Heart right ventricle (tissue), 16 donors: ENCODE results near the gene ALG9. TPM values are rescaled to one million over a fixed set of nuclear protein-coding genes. Genes with fewer than 3 reads are reported as not detected.
"Not testable (repeated sequence)": the region's sequence is repeated elsewhere in the genome, so short reads cannot be mapped to it uniquely, and the experiment has no call there.

Experiments
- ATAC-seq, 8 donors: fragments of 200-7000 bp; cut with Tn5 transposase; one replicate each; pipeline ENCODE4 v1.9.1; 2020; ENCODE audit warnings: mild to moderate bottlenecking in 8 of 8, moderate library complexity in 8 of 8, moderate number of reproducible peaks in 1 of 8
- DNase-seq, 2 donors: peaks; one replicate each; pipeline ENCODE4 v3.0.0-alpha.2; 2020
- H3K27ac ChIP-seq, 10 donors: fragments of 200-600 bp; sonication (generic) in 2 of 10; one replicate each; pipeline versions ENCODE4 v1.5.0 to v1.8.0; 2020 to 2022; ENCODE audit warnings: mild to moderate bottlenecking in 3 of 10
- H3K27me3 ChIP-seq, 7 donors: fragments of 200-600 bp; one replicate each; pipeline ENCODE4 v1.8.0; 2021 to 2022; ENCODE audit warnings: mild to moderate bottlenecking in 2 of 7
- H3K36me3 ChIP-seq, 9 donors: fragments of 200-600 bp; sonication (generic) in 1 of 9; one replicate each; pipeline versions ENCODE4 v1.5.0 to v1.8.0; 2020 to 2022; ENCODE audit warnings: mild to moderate bottlenecking in 2 of 9
- H3K4me1 ChIP-seq, 9 donors: fragments of 200-600 bp; sonication (generic) in 1 of 9; one replicate each; pipeline versions ENCODE4 v1.5.0 to v1.8.0; 2020 to 2022; ENCODE audit warnings: mild to moderate bottlenecking in 4 of 9
- H3K4me3 ChIP-seq, 10 donors: fragments of 200-600 bp; sonication (generic) in 2 of 10; one replicate each; pipeline versions ENCODE4 v1.5.0 to v1.8.0; 2020 to 2022; ENCODE audit warnings: mild to moderate bottlenecking in 7 of 10, moderate library complexity in 2 of 10
- H3K9me3 ChIP-seq, 11 donors: fragments of 200-600 bp in 10 of 11; sonication (generic) in 2 of 11; one replicate each; pipeline versions ENCODE4 v1.5.0 to v1.8.0; 2013 to 2022; ENCODE audit warnings: mild to moderate bottlenecking in 2 of 11, control low read depth in 1 of 11, moderate library complexity in 1 of 11
- WGBS, 2 donors: extraction: QIAGEN DNeasy Blood & Tissue Kit; methylation state at CpG; one replicate each; pipeline ENCODE4 v1.1.7; 2013; ENCODE audit warnings: inconsistent platforms in 1 of 2; 5-methylcytosine and 5-hydroxymethylcytosine counted together
- intact Hi-C, 10 donors: fragments of 100-400 bp; cut with DNase I; formaldehyde crosslinking; loops; one replicate each; pipeline versions ENCODE4 v1.11.1 to v1.14.2; 2022
- polyA plus RNA-seq, 2 donors: library from polyadenylated mRNA; stranded (reverse); fragments of 200-250 nt; gene quantifications; one replicate each; pipeline ENCODE4 v1.2.3, GENCODE V29; 2013
- total RNA-seq, 10 donors: library from RNA; stranded (reverse); fragmentation: NEBNext Ultra II Directional in 3 of 10; extraction: Animal tissue kit (Norgen Biotek cat#: 25700) in 3 of 10; gene quantifications; one replicate each; pipeline versions ENCODE4 v1.2.1 to v1.2.4, GENCODE V29; 2021 to 2023
- TF ChIP-seq, protein P1 (sequence below), 9 donors: fragments of 200-600 bp; sonication (generic) in 2 of 9; IDR thresholded peaks; one replicate each; pipeline versions ENCODE4 v1.5.0 to v1.8.0; 2021 to 2022; ENCODE audit warnings: antibody characterized with exemption in 9 of 9, mild to moderate bottlenecking in 5 of 9, moderate library complexity in 1 of 9
- donor health status: Arrhythmogenic right ventricular cardiomyopathy.
- donor health status: ischemic (EF 13 %, LVEDD 7.1; RV severe dilation, severe dysfunction).
- donor health status: healthy with polysubstance abuse.
- donor health status: DM: no; HTN: yes; CAD: no.
- donor health status: DM: no; HTN: no; CAD: no.
- donor health status: ischemic (EF 25% LVEDD 6.9; RV normal size, moderate dysfunction).
- donor health status: ischemic (EF 25% LVEDD 5.7; RV mildly dilated, moderate dysfunction).
- donor health status: healthy.
- donor health status: DM: yes; HTN: yes; CAD: no.
- donor health status: Ischemic cardiomyopathy.
- donor health status: ischemic (EF 35%, LVEDD 5.7; RV mildly dilated, moderate dysfunction).
- donor health status: nonischemic (EF 11% LVEDD 7.7; RV severe dilation, severe dysfunction).
- donor health status: DM: yes; HTN: yes; CAD: no.
- donor health status: PGD.
- donor health status: ischemic (EF 29% LVEDD 5.4; RV normal size, mild dysfunction).
- donor health status: nonischemic (EF 23%, LVEDD 6.1; RV moderate dilation, normal function).

The ALG9 gene
- total and polyA plus RNA-seq, 12 donors, result 12.8 to 26.5 (median 18.5) TPM

- H3K4me1 ChIP-seq, result peaks cover 0 to 51% (median 12%) of the 10 kb centered on the region in 9 donors
These were observed 83.3 kb downstream of the ALG9 start for GRCh38 chr11:111788051-111788450.

GRCh38 chr11:111785886-111786412 lies 85.4 kb downstream of the ALG9 start:
- no peaks in the 10 kb centered on the region for H3K9me3 ChIP-seq
- no peaks in the 10 kb centered on the region for H3K27me3 ChIP-seq
- peaks cover 0 to 58% (median 12%) of the 10 kb centered on the region in 9 donors for H3K4me1 ChIP-seq
- ATAC-seq (peak in 7 of 8 donors; percentile 25 to 67 (median 34)), DNase-seq (no peak)
- WGBS, 2 donors, result 76 to 86% methylated on average over 2 of the region's 2 CpGs
- H3K4me3 ChIP-seq, result no peak overlapping the region
- peak overlapping the region; percentile 38 to 94 (median 81) for H3K27ac ChIP-seq
- intact Hi-C loops, result loop anchor here in 2 of 10 donors (5.0 to 10.0 kb wide), 2 partner anchors 46 to 59 kb away; no protein-coding TSS in a partner anchor
- TF ChIP-seq, protein P1, sequence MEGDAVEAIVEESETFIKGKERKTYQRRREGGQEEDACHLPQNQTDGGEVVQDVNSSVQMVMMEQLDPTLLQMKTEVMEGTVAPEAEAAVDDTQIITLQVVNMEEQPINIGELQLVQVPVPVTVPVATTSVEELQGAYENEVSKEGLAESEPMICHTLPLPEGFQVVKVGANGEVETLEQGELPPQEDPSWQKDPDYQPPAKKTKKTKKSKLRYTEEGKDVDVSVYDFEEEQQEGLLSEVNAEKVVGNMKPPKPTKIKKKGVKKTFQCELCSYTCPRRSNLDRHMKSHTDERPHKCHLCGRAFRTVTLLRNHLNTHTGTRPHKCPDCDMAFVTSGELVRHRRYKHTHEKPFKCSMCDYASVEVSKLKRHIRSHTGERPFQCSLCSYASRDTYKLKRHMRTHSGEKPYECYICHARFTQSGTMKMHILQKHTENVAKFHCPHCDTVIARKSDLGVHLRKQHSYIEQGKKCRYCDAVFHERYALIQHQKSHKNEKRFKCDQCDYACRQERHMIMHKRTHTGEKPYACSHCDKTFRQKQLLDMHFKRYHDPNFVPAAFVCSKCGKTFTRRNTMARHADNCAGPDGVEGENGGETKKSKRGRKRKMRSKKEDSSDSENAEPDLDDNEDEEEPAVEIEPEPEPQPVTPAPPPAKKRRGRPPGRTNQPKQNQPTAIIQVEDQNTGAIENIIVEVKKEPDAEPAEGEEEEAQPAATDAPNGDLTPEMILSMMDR (IDR thresholded peaks at IDR 0.05), result no peak
- peaks cover 0 to 52% (median 0%) of the 10 kb centered on the region in 9 donors for H3K36me3 ChIP-seq

More at GRCh38 chr11:111788051-111788450, 83.3 kb downstream of the ALG9 start:
- Histone ChIP-seq H3K4me3 (no peak overlapping the region), H3K27me3 (no peaks in the 10 kb centered on the region), H3K36me3 (peaks cover 0 to 62% (median 0%) of the 10 kb centered on the region in 9 donors), H3K9me3 (no peaks in the 10 kb centered on the region), H3K27ac (peak overlapping the region; percentile 65 to 94 (median 86))
- peak; percentile 36 to 77 for DNase-seq
- intact Hi-C loops, result loop anchor here in 2 of 10 donors (5.0 to 10.0 kb wide), 2 partner anchors 44 to 57 kb away; no protein-coding TSS in a partner anchor
- WGBS, 2 donors, result 47 to 59% methylated on average over 2 of the region's 2 CpGs
- ATAC-seq, result peak; percentile 92 to 98 (median 94)
- TF ChIP-seq, protein P1 (IDR thresholded peaks at IDR 0.05), result no peak

DNA sequence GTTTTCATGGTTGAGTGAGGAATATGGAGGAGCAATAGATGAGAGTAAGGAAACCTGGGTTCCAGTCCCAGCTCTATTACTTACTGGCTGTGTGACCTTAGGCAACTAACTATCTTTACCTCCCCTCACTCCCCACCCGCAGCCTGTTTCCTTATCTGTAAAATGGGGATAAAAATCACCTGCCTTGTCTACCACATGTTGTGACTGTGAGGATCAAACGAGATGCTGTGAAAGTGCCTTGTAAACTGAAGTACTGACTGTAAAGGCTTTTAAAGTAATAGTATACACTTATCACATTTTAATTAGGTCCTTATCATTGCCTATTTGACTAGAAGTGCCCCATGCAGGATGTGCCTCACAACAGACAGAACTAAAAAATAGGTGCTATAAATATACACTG lies 86.3 kb downstream of the ALG9 start:
- TF ChIP-seq, protein P1 (IDR thresholded peaks at IDR 0.05), result no peak
- peak overlapping the region; percentile 38 to 94 (median 81) for H3K27ac ChIP-seq
- WGBS, 2 donors, result 36 to 48% methylated on average over 2 of the region's 2 CpGs
- ATAC-seq (peak in 1 of 8 donors; percentile 9), DNase-seq (no peak)
- H3K27me3 ChIP-seq, result no peaks in the 10 kb centered on the region
- peaks cover 0 to 57% (median 12%) of the 10 kb centered on the region in 9 donors for H3K4me1 ChIP-seq
- peaks cover 0 to 49% (median 0%) of the 10 kb centered on the region in 9 donors for H3K36me3 ChIP-seq
- intact Hi-C loops, result loop anchor here in 2 of 10 donors (5.0 to 10.0 kb wide), 2 partner anchors 47 to 60 kb away; no protein-coding TSS in a partner anchor
- no peak overlapping the region for H3K4me3 ChIP-seq
- H3K9me3 ChIP-seq, result no peaks in the 10 kb centered on the region

GRCh38 chr11:111784311-111784710 lies 87.1 kb downstream of the ALG9 start:
- not testable (repeated sequence) for ATAC-seq
- peaks cover 0 to 57% (median 12%) of the 10 kb centered on the region in 9 donors for H3K4me1 ChIP-seq
- WGBS, 2 donors, result 98 to 99% methylated on average over 10 of the region's 10 CpGs

More at GRCh38 chr11:111784311-111784710, 87.1 kb downstream of the ALG9 start:
- H3K9me3 ChIP-seq, H3K27me3 ChIP-seq, DNase-seq, H3K4me3 ChIP-seq: not testable (repeated sequence)
- intact Hi-C loops, result loop anchor here in 3 of 10 donors (5.0 to 10.0 kb wide), 3 partner anchors 38 to 60 kb away; no protein-coding TSS in a partner anchor
- peak overlapping the region in 8 of 10 donors; percentile 61 to 94 (median 86) for H3K27ac ChIP-seq
- H3K36me3 ChIP-seq, result peaks cover 0 to 47% (median 0%) of the 10 kb centered on the region in 9 donors
